Epithelial cell of esophagus (primary cell): ENCODE measurements around the gene DAAM2.

ENCODE experiments used
- DNase-seq: peaks from one replicate; pipeline ENCODE4 v3.0.0; 2010; ENCODE audit warnings: low read depth
- H3K4me3 ChIP-seq: 2 replicates; pipeline ENCODE4 v1.5.1; 2011; ENCODE audit warnings: mild to moderate bottlenecking, low read length, control low read depth
- TF ChIP-seq, protein P1 (sequence below): IDR thresholded peaks from 2 replicates; pipeline ENCODE4 v1.5.1; 2011; ENCODE audit warnings: low read depth, mild to moderate bottlenecking, low read length, control low read depth, inconsistent platforms; ENCODE audit not compliant: insufficient read depth; ENCODE audit errors: missing control alignments

DAAM2 gene

DNA sequence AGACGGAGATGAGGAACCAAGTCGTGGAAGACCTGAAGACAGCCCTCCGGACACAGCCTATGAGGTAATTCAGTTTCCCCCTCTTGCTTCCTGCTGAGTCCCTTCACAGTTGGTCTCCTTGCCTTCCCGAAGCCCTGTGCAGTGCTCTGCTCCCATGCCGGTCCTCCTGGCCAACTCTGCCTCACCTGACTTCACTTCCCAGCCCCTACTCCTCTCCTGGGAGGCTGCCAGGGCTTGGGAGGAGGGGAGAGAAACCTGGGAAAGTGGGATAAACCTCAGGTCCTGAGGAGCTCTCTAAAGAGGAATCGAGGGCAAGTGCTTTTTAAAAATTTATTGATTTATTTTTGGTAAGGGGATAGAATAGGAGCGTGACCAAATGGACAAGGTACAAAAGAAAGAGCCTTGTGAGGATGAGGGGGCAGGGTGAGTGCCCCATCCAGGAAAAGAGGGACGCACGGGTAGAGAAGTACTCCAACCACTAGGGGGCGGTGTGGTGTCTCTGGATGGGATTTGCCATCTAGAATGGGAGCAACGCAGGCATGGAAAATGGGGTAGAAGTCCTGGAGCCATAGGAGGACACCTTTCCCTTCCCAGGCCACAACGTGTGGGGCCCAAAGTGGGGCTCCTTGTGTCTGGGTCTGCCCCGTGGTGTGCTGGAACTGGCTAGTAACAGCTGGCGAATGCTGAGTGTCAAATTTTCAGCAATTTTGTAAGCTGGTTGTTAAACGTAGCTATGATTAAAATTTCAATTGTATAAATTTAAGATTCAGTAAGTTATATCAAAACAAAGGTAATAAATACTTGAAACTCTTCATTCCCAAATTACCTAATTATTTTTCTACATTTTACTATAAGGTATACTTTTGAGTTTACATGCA lies 73.1 kb downstream of the DAAM2 start:
- H3K4me3 ChIP-seq = no peak overlapping the region
- DNase-seq = no peak
- TF ChIP-seq, protein P1, sequence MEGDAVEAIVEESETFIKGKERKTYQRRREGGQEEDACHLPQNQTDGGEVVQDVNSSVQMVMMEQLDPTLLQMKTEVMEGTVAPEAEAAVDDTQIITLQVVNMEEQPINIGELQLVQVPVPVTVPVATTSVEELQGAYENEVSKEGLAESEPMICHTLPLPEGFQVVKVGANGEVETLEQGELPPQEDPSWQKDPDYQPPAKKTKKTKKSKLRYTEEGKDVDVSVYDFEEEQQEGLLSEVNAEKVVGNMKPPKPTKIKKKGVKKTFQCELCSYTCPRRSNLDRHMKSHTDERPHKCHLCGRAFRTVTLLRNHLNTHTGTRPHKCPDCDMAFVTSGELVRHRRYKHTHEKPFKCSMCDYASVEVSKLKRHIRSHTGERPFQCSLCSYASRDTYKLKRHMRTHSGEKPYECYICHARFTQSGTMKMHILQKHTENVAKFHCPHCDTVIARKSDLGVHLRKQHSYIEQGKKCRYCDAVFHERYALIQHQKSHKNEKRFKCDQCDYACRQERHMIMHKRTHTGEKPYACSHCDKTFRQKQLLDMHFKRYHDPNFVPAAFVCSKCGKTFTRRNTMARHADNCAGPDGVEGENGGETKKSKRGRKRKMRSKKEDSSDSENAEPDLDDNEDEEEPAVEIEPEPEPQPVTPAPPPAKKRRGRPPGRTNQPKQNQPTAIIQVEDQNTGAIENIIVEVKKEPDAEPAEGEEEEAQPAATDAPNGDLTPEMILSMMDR = peak; percentile 41

DNA sequence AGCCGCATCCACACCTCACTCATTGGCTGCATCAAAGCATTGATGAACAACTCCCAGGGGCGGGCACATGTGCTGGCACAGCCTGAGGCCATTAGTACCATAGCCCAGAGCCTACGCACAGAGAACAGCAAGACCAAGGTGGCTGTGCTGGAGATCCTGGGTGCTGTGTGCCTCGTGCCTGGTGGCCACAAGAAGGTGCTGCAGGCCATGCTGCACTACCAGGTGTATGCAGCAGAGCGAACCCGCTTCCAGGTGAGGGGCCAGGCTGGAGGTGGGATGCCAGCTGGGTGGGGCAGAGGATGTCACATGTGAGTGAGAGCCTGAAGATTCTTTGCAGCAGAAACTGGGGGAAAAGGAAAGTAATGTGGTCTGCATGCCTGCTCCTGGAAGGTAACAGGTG lies 75.4 kb downstream of the DAAM2 start:
- TF ChIP-seq, protein P1 = no peak
- H3K4me3 ChIP-seq = no peak overlapping the region
- DNase-seq = no peak

DNA sequence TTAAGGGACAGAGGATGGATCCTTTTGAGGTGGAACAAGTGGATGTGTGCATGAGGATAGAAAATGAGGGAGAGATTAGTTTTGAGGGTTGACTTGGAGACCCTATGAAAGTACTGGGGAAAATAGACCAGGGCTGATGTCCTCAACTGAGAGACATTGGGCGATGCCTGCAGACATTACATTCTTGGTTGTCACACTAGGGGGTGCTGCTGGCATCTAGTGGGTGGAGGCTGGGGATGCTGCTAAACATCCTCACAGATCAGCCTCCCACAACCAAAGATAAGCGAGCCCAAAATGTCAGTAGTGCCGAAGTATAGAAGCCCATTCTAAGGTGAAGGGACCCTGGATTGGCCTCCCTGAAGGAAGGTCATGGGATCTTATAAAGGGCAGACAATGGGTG lies 78.8 kb downstream of the DAAM2 start:
- no peak for DNase-seq
- TF ChIP-seq, protein P1 = no peak
- H3K4me3 ChIP-seq = no peak overlapping the region

DNA sequence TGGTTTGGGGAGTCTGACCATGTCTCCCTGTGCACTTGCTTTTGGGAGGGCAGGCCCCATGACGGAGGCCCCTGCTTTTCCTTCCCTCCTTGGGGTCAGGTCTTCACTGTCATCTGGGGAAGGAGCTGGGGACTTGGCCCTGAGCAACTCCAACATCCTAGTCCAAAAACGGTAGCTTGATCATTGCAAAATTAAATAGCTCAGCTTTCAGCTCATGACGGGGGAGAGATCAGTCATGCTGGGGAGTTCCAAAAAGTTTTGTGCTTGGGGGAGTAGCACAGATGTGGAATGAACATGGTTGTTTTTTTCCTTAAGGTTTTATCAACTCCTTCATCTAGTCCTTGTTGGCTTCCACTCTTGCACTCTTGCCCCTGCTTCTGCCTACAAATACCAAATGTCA lies 81.3 kb downstream of the DAAM2 start:
- TF ChIP-seq, protein P1 = no peak
- H3K4me3 ChIP-seq = no peak overlapping the region
- no peak for DNase-seq

DNA sequence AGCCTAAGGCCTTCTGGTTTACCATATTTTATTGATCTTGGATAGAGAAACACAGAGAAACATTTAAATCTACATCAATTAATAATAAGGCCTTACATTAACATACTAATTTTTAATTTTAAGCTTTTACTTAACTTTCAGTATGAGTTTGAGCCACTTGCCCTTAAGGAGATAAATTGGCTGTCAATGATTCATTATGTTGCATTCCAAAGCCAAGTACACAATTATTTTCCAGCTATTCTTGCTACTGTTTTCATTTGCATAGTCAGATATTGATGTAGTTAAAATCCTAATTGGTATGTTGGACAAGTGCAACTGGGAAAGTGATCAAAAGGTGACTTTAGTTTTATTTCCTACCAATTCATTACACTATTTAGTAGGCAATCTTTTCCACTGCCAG lies 83.9 kb downstream of the DAAM2 start:
- TF ChIP-seq, protein P1 = no peak
- DNase-seq = no peak
- no peak overlapping the region for H3K4me3 ChIP-seq

DNA sequence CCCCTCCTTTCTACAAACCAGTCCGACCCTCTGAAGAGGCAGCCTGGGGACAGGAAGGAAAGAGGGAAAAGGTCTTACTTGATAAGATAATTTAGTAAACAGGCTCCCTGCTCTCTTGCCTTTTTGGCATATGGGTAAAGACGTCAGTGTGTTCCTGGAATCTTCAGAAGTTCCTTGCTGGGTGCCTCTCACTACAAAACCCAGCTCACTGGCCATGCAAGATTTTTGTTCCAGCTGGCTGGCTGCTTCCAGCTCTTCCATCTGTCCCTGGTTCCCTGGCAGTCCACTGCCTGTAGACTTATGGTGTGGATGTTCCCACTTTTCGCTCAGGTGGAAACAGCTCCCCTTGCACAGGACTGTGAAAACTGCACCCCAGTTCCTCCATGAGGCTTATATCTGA lies 84.7 kb downstream of the DAAM2 start:
- no peak for DNase-seq
- H3K4me3 ChIP-seq = no peak overlapping the region

More for the DNA sequence above, 84.7 kb downstream of the DAAM2 start:
- TF ChIP-seq, protein P1 = no peak
